DOHH2 (cell line): ENCODE measurements around the gene CHRM4.

ENCODE experiments used
- H3F3A ChIP-seq: fragments of 200-600 bp; sonication (generic), shearing (Covaris generic); 2 replicates; pipeline ENCODE4 v1.6.0; 2016; ENCODE audit warnings: antibody characterized with exemption, mild to moderate bottlenecking; ENCODE audit not compliant: control insufficient read depth, insufficient read depth
- H3K27ac ChIP-seq: fragments of 200-600 bp; sonication (generic); 2 replicates; pipeline ENCODE4 v1.5.1; 2014; ENCODE audit warnings: low read depth, mild to moderate bottlenecking, low read length, moderate library complexity
- H3K27me3 ChIP-seq: fragments of 200-600 bp; sonication (generic); 2 replicates; pipeline ENCODE4 v1.6.1; 2014; ENCODE audit warnings: mild to moderate bottlenecking, low read length, mixed read lengths; ENCODE audit not compliant: control insufficient read depth
- H3K36me3 ChIP-seq: fragments of 200-600 bp; sonication (generic); 2 replicates; pipeline ENCODE4 v1.6.1; 2014; ENCODE audit warnings: mild to moderate bottlenecking, low read length, moderate library complexity, mixed read lengths; ENCODE audit not compliant: control insufficient read depth
- H3K4me1 ChIP-seq: fragments of 200-600 bp; sonication (generic); 2 replicates; pipeline ENCODE4 v1.6.1; 2014; ENCODE audit warnings: mild to moderate bottlenecking, low read length, mixed read lengths; ENCODE audit not compliant: control insufficient read depth
- H3K4me2 ChIP-seq: fragments of 200-600 bp; sonication (generic); 2 replicates; pipeline ENCODE4 v1.6.0; 2014; ENCODE audit warnings: mild to moderate bottlenecking, low read length, moderate library complexity
- H3K4me3 ChIP-seq: fragments of 200-600 bp; sonication (generic); 2 replicates; pipeline ENCODE4 v1.5.1; 2014; ENCODE audit warnings: mild to moderate bottlenecking, low read length, mixed read lengths
- H3K79me2 ChIP-seq: fragments of 200-600 bp; sonication (generic); 2 replicates; pipeline ENCODE4 v1.6.1; 2014; ENCODE audit warnings: mild to moderate bottlenecking, low read length, mixed read lengths; ENCODE audit not compliant: control insufficient read depth
- H3K9me2 ChIP-seq: fragments of 200-600 bp; sonication (generic); replicated peaks from 2 replicates; pipeline ENCODE4 v1.6.1; 2014; ENCODE audit warnings: mild to moderate bottlenecking, low read length, mixed read lengths; ENCODE audit not compliant: control insufficient read depth
- H3K9me3 ChIP-seq: fragments of 200-600 bp; sonication (generic); 2 replicates; pipeline ENCODE4 v1.6.1; 2014; ENCODE audit warnings: antibody characterized with exemption, low read length, mixed read lengths; ENCODE audit not compliant: control insufficient read depth, insufficient read depth
- H4K20me1 ChIP-seq: fragments of 200-600 bp; sonication (generic); 2 replicates; pipeline ENCODE4 v1.6.0; 2014; ENCODE audit warnings: low read depth, mild to moderate bottlenecking, antibody characterized with exemption, low read length, moderate library complexity; ENCODE audit not compliant: control insufficient read depth, insufficient read depth
- EZH2phosphoT487 ChIP-seq: fragments of 200-600 bp; sonication (generic); IDR thresholded peaks from 2 replicates; pipeline ENCODE4 v1.6.1; 2017; ENCODE audit warnings: borderline replicate concordance, mild to moderate bottlenecking, antibody characterized with exemption, low read length, moderate library complexity, mixed read lengths
- TF ChIP-seq, protein P1 (sequence below): fragments of 200-600 bp; sonication (generic); IDR thresholded peaks from one replicate; pipeline ENCODE4 v1.5.1; 2014; ENCODE audit warnings: antibody characterized with exemption, mild to moderate bottlenecking, low read depth, low read length; ENCODE audit not compliant: poor library complexity, severe bottlenecking

Gene CHRM4

DNA sequence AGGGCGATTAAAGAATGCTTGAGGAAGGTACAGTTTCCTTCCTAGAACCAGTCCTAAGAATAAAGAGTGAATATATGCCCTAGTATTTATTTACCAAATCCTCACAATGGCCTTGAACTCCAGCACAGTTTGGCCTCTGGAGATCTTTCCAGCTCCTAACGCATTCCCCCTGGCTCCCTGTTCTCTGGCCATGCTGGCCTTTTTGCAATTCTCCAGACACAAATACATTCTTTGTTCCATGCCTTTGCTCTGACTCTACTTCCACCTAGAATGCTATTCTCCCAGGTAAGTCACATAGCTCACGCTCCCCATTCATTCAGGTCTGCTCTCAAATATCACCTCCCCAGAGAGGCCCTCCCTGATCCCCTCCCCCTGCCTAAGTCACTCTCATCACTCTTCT, 48.1 kb downstream of the CHRM4 start:
- Histone ChIP-seq H3F3A (peaks cover 7% of the 10 kb centered on the region; the same call in 1 of the 2 replicates), H3K27me3 (peaks cover 64% of the 10 kb centered on the region), H3K4me1 (peaks cover 37% of the 10 kb centered on the region), H4K20me1 (0 out of 2 replicates have a peak, but pooled peaks cover 5% of the 10 kb centered on the region), H3K4me3 (no peak overlapping the region), H3K9me3 (no peaks in the 10 kb centered on the region), H3K36me3 (no peaks in the 10 kb centered on the region), H3K27ac (no peak overlapping the region), H3K9me2 (no peaks in the 10 kb centered on the region), H3K79me2 (peaks cover 10% of the 10 kb centered on the region), H3K4me2 (no peak overlapping the region)
- TF ChIP-seq, protein P1, sequence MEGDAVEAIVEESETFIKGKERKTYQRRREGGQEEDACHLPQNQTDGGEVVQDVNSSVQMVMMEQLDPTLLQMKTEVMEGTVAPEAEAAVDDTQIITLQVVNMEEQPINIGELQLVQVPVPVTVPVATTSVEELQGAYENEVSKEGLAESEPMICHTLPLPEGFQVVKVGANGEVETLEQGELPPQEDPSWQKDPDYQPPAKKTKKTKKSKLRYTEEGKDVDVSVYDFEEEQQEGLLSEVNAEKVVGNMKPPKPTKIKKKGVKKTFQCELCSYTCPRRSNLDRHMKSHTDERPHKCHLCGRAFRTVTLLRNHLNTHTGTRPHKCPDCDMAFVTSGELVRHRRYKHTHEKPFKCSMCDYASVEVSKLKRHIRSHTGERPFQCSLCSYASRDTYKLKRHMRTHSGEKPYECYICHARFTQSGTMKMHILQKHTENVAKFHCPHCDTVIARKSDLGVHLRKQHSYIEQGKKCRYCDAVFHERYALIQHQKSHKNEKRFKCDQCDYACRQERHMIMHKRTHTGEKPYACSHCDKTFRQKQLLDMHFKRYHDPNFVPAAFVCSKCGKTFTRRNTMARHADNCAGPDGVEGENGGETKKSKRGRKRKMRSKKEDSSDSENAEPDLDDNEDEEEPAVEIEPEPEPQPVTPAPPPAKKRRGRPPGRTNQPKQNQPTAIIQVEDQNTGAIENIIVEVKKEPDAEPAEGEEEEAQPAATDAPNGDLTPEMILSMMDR, result no peak
- TF ChIP-seq EZH2phosphoT487, result no peak

DNA sequence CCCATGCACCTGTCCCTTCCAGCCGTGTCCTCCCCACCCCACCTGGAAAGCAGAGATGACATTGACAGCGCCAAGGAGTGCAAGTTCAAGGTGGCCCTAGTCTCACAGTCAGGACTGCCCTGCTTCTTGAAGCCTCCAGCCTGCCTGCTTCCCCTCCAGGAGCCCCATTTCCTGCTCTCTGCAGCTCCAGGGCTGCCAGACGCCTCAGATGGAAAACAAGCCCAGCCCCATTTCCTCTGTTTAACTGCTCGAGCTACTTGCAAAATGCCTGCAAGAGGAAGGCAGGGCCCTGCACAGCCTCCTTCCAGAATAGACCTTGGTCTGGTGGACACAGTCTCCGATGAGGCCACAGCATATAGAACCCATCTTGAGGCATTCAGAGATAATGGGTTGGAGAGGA, 49.3 kb downstream of the CHRM4 start:
- H3K4me1 ChIP-seq, result peaks cover 32% of the 10 kb centered on the region
- H3K4me3 ChIP-seq, result no peak overlapping the region
- 0 out of 2 replicates have a peak, but pooled peaks cover 3% of the 10 kb centered on the region for H4K20me1 ChIP-seq
- H3F3A ChIP-seq, result peaks cover 7% of the 10 kb centered on the region; the same call in 1 of the 2 replicates
- no peaks in the 10 kb centered on the region for H3K9me3 ChIP-seq
- no peaks in the 10 kb centered on the region for H3K36me3 ChIP-seq
- H3K27me3 ChIP-seq, result peaks cover 64% of the 10 kb centered on the region
- no peak overlapping the region for H3K27ac ChIP-seq
- TF ChIP-seq, protein P1, result no peak
- TF ChIP-seq EZH2phosphoT487, result no peak
- no peaks in the 10 kb centered on the region for H3K79me2 ChIP-seq
- no peak overlapping the region for H3K4me2 ChIP-seq
- H3K9me2 ChIP-seq, result no peaks in the 10 kb centered on the region

DNA sequence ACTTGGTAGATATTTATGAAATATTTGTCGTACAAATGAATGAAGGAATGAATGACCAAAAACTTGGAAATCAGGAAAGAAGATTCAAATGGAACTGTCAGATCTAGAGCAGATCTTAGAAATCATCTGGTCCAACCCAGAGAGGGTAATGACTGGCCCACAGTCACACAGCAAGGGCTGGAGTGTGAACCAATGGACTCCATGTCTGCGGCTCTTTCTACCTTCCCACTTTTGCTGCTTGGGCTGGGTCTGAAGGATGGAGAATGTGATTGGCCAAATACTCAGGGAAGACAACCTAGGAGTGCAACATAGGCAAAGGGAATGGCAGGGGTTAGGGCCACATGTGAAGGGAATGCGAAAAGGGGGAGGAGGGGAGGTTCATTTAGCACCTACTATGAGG, 50.1 kb downstream of the CHRM4 start:
- Histone ChIP-seq H3K9me2 (no peaks in the 10 kb centered on the region), H3K27me3 (peaks cover 60% of the 10 kb centered on the region), H3K79me2 (no peaks in the 10 kb centered on the region), H3K4me2 (no peak overlapping the region), H3F3A (peaks cover 7% of the 10 kb centered on the region; the same call in 1 of the 2 replicates), H3K9me3 (no peaks in the 10 kb centered on the region), H3K36me3 (no peaks in the 10 kb centered on the region), H3K4me1 (peaks cover 25% of the 10 kb centered on the region), H3K4me3 (no peak overlapping the region), H4K20me1 (0 out of 2 replicates have a peak, but pooled peaks cover under 1% of the 10 kb centered on the region), H3K27ac (no peak overlapping the region)
- TF ChIP-seq, protein P1, result no peak
- TF ChIP-seq EZH2phosphoT487, result no peak

DNA sequence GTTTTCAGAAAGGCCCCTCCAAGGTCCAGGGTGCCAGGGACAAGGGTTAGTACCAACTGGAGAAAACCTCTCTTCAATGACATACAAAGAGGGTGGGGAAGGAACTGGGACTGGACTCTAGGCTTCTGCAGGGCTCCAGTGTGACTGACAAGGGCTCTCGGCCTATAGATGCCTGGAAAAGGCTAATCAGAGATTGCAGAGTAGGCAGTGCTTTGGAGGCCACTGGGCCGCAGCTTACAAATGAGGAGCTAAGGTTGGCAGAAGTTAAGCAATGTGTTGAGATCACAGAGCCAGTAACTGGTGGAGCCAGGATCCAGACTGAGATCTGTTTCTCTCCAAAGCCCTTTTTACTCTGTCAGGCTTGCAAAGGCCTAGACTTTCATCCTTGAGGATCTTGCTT, 51.8 kb downstream of the CHRM4 start:
- Histone ChIP-seq H3K79me2 (no peaks in the 10 kb centered on the region), H3F3A (peaks cover 7% of the 10 kb centered on the region; the same call in 1 of the 2 replicates), H3K4me3 (no peak overlapping the region), H4K20me1 (no peaks in the 10 kb centered on the region), H3K27ac (no peak overlapping the region), H3K36me3 (no peaks in the 10 kb centered on the region), H3K9me2 (no peaks in the 10 kb centered on the region), H3K4me2 (no peak overlapping the region), H3K4me1 (peaks cover 10% of the 10 kb centered on the region), H3K27me3 (peaks cover 55% of the 10 kb centered on the region), H3K9me3 (no peaks in the 10 kb centered on the region)
- no peak for TF ChIP-seq EZH2phosphoT487
- TF ChIP-seq, protein P1, result no peak
